Hepatocyte (in vitro differentiated cells): ENCODE measurements around the gene KCNG4.

ENCODE experiments used
- CTCF ChIP-seq: fragments of 200-600 bp; sonication (generic); IDR thresholded peaks from 2 replicates; pipeline ENCODE4 v1.5.1; 2016; ENCODE audit warnings: antibody characterized with exemption, mild to moderate bottlenecking; ENCODE audit not compliant: poor library complexity
- EZH2 ChIP-seq: fragments of 200-600 bp; sonication (generic); IDR thresholded peaks from 2 replicates; pipeline ENCODE4 v1.6.1; 2016; ENCODE audit warnings: antibody characterized with exemption, mild to moderate bottlenecking, borderline replicate concordance

GRCh38 chr16:84180519-84181140 lies 59.2 kb downstream of the KCNG4 start:
- TF ChIP-seq CTCF (no peak), EZH2 (no peak)
